Pancreas (tissue), 10 donors: ENCODE results near the gene PRDM16. TPM values are rescaled to one million over a fixed set of nuclear protein-coding genes. Genes with fewer than 3 reads are reported as not detected.

ENCODE experiments used
- ATAC-seq, 4 donors: fragments of 200-7000 bp; cut with Tn5 transposase; one replicate each; pipeline versions ENCODE4 v1.8.0 to v1.9.1; 2020; ENCODE audit warnings: mild to moderate bottlenecking in 4 of 4, moderate library complexity in 4 of 4
- DNase-seq, 6 donors: peaks; one replicate each; pipeline ENCODE4 v3.0.0-alpha.2; 2020
- FAIRE-seq: peaks from 2 replicates; lab custom pipeline; 2012; peaks lifted over from hg19 to GRCh38; lab: Jason Lieb, UNC
- H3K27ac ChIP-seq, 4 donors: fragments of 200-600 bp; sonication (generic); 1 replicate in 3 of 4; 2 replicates in 1 of 4; pipeline versions ENCODE4 v1.5.0 to v1.8.0; 2020
- H3K27me3 ChIP-seq, 4 donors: fragments of 200-600 bp; one replicate each; pipeline ENCODE4 v1.8.0; 2021
- H3K36me3 ChIP-seq, 3 donors: fragments of 200-600 bp; sonication (generic) in 1 of 3; one replicate each; pipeline versions ENCODE4 v1.5.0 to v1.8.0; 2020 to 2021
- H3K4me1 ChIP-seq, 3 donors: fragments of 200-600 bp; one replicate each; pipeline ENCODE4 v1.8.0; 2021
- H3K4me3 ChIP-seq, 4 donors: fragments of 200-600 bp; sonication (generic) in 2 of 4; one replicate each; pipeline versions ENCODE4 v1.5.0 to v1.8.0; 2020 to 2021
- H3K9me3 ChIP-seq, 4 donors: fragments of 200-600 bp; one replicate each; pipeline ENCODE4 v1.8.0; 2021
- CTCF ChIP-seq, 4 donors: fragments of 200-600 bp; sonication (generic) in 3 of 4; IDR thresholded peaks; one replicate each; pipeline versions ENCODE4 v1.5.0 to v1.8.0; 2021; ENCODE audit warnings: antibody characterized with exemption in 4 of 4
- WGBS, 2 donors: extraction: QIAGEN DNeasy Blood & Tissue Kit; methylation state at CpG; one replicate each; pipeline ENCODE4 v1.1.7; 2013; 5-methylcytosine and 5-hydroxymethylcytosine counted together
- intact Hi-C, 3 donors: fragments of 100-400 bp; cut with DNase I; formaldehyde crosslinking; loops; one replicate each; pipeline versions ENCODE4 v1.11.1 to v1.14.2; 2022
- polyA plus RNA-seq, 2 donors: library from polyadenylated mRNA; stranded (reverse); fragments of 200-250 nt; gene quantifications; one replicate each; pipeline ENCODE4 v1.2.3, GENCODE V29; 2013
- total RNA-seq, 6 donors: library from RNA; stranded (reverse); fragmentation: NEBNext Ultra II Directional in 4 of 6; extraction: Animal tissue kit (Norgen Biotek cat#: 25700) in 4 of 6; gene quantifications; one replicate each; pipeline versions ENCODE4 v1.2.1 to v1.2.4, GENCODE V29; 2021 to 2023
- donor health status: healthy with polysubstance abuse.
- donor health status: DM: no; HTN: no; CAD: no; lungs with moderate emphysema.
- donor health status: DM: no; HTN: no; CAD: no.
- donor health status: control.
- donor health status: control.
- donor health status: Bipolar disorder and iron deficiency.
- donor health status: DM: yes; HTN: yes; CAD: no.
- donor health status: DM: no; HTN: no; CAD: no.
- donor health status: DM: no; HTN: no; CAD: no.
- donor health status: DM: yes; HTN: yes; CAD: no.

Gene PRDM16
- total and polyA plus RNA-seq, 8 donors, result 6.6 to 19.2 (median 14.9) TPM

GRCh38 chr1:3021801-3022401 is 47.1 kb upstream of the PRDM16 start:
- no peak overlapping the region for H3K4me3 ChIP-seq
- intact Hi-C loops, result no loop called here
- no peaks in the 10 kb centered on the region for H3K9me3 ChIP-seq
- DNase-seq (peak in 1 of 6 donors; percentile 50), ATAC-seq (no peak), FAIRE-seq (no peak)
- WGBS, 2 donors, result 79 to 89% methylated on average over 28 of the region's 28 CpGs
- H3K27ac ChIP-seq, result no peak overlapping the region
- no peaks in the 10 kb centered on the region for H3K36me3 ChIP-seq
- TF ChIP-seq CTCF (IDR thresholded peaks at IDR 0.05), result no peak
- H3K27me3 ChIP-seq, result no peaks in the 10 kb centered on the region
- H3K4me1 ChIP-seq, result no peaks in the 10 kb centered on the region

DNA sequence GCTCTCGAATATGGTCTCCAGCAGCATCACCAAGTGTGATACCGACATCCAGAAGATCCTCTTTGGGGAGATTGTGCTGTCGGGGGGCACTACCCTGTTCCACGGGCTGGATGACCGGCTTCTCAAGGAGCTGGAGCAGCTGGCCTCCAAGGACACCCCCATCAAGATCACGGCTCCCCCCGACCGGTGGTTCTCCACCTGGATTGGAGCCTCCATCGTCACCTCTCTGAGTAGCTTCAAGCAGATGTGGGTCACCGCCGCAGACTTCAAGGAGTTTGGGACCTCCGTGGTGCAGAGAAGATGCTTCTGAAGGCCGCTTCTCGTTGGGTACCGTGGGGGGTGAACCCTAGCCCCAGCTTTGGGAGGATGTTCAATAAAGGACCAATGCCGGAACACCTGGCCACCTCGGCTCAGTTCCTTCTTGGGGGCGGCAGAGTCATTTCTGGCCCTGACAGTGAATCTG is 46.5 kb upstream of the PRDM16 start:
- Histone ChIP-seq H3K4me3 (no peak overlapping the region), H3K4me1 (no peaks in the 10 kb centered on the region), H3K36me3 (no peaks in the 10 kb centered on the region), H3K27ac (no peak overlapping the region), H3K27me3 (no peaks in the 10 kb centered on the region), H3K9me3 (no peaks in the 10 kb centered on the region)
- no peak for ATAC-seq
- peak in 1 of 6 donors; percentile 39 for DNase-seq
- intact Hi-C loops, result no loop called here
- no peak for FAIRE-seq
- 80 to 88% methylated on average over 18 of the region's 18 CpGs for WGBS, 2 donors
- TF ChIP-seq CTCF (IDR thresholded peaks at IDR 0.05), result no peak

GRCh38 chr1:3022976-3023375 is 46.0 kb upstream of the PRDM16 start:
- no peak for TF ChIP-seq CTCF (IDR thresholded peaks at IDR 0.05)
- ATAC-seq (no peak), DNase-seq (no peak), FAIRE-seq (no peak)
- intact Hi-C loops, result no loop called here
- Histone ChIP-seq H3K27ac (no peak overlapping the region), H3K4me1 (no peaks in the 10 kb centered on the region), H3K27me3 (no peaks in the 10 kb centered on the region), H3K4me3 (no peak overlapping the region), H3K9me3 (no peaks in the 10 kb centered on the region), H3K36me3 (no peaks in the 10 kb centered on the region)
- 79 to 82% methylated on average over 14 of the region's 14 CpGs for WGBS, 2 donors

DNA sequence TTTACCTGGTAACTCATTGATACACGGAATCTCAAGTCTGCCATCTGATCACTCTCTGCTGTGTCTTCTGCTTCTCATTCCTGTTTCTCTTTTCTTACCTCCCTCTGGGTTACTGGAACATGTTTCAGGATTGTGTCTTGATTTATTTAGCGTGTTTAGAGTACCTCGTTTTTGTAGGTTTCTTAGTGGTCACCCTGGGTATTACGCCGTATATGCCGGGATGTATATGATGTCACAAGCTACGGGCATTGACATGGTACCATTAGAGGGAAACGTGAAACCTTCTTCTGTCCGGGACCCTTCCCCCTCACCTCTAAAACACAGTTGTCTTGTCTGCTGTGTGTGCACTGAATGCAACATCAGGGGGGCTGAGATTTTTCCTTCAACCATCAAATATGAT is 45.0 kb upstream of the PRDM16 start:
- H3K27me3 ChIP-seq, result no peaks in the 10 kb centered on the region
- H3K36me3 ChIP-seq, result no peaks in the 10 kb centered on the region
- WGBS, 2 donors, result 78 to 81% methylated on average over 9 of the region's 9 CpGs
- intact Hi-C loops, result no loop called here
- DNase-seq (no peak), ATAC-seq (no peak), FAIRE-seq (no peak)
- no peak overlapping the region for H3K4me3 ChIP-seq
- TF ChIP-seq CTCF (IDR thresholded peaks at IDR 0.05), result peak in 1 of 4 donors; percentile 11
- H3K27ac ChIP-seq, result no peak overlapping the region
- H3K9me3 ChIP-seq, result no peaks in the 10 kb centered on the region
- no peaks in the 10 kb centered on the region for H3K4me1 ChIP-seq

DNA sequence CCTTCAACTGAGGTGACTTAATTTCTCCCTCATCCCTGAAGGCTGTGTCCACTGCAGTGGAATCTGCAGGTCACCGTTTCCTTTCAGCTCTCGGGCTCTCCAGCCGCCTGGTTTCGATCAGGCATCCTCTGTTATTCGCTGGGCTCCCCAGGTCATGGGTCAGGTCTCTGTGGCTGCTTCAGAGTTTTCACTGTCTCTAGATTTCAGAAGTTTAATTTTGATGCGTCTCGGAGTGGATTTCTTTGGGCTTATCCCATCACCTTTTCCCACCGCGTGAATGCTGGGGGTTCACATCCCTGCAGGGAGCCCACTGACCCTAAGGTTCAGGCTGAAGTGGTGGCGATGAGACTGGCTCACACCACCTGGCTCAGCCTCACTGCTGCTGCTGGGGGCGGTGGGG is 44.4 kb upstream of the PRDM16 start:
- Histone ChIP-seq H3K9me3 (no peaks in the 10 kb centered on the region), H3K27ac (no peak overlapping the region), H3K36me3 (no peaks in the 10 kb centered on the region), H3K27me3 (no peaks in the 10 kb centered on the region), H3K4me1 (no peaks in the 10 kb centered on the region), H3K4me3 (no peak overlapping the region)
- ATAC-seq, result no peak
- no peak for DNase-seq
- TF ChIP-seq CTCF (IDR thresholded peaks at IDR 0.05), result no peak
- intact Hi-C loops, result no loop called here
- FAIRE-seq, result no peak
- 77 to 80% methylated on average over 11 of the region's 11 CpGs for WGBS, 2 donors
